ENCODE data around the gene TBC1D22A. TPM values are rescaled to one million over a fixed set of nuclear protein-coding genes. Genes with fewer than 3 reads are reported as not detected.

TBC1D22A gene
- total RNA-seq, 4 donors from 2014 or later, result 31.2 to 111 (median 41.8) TPM

DNA sequence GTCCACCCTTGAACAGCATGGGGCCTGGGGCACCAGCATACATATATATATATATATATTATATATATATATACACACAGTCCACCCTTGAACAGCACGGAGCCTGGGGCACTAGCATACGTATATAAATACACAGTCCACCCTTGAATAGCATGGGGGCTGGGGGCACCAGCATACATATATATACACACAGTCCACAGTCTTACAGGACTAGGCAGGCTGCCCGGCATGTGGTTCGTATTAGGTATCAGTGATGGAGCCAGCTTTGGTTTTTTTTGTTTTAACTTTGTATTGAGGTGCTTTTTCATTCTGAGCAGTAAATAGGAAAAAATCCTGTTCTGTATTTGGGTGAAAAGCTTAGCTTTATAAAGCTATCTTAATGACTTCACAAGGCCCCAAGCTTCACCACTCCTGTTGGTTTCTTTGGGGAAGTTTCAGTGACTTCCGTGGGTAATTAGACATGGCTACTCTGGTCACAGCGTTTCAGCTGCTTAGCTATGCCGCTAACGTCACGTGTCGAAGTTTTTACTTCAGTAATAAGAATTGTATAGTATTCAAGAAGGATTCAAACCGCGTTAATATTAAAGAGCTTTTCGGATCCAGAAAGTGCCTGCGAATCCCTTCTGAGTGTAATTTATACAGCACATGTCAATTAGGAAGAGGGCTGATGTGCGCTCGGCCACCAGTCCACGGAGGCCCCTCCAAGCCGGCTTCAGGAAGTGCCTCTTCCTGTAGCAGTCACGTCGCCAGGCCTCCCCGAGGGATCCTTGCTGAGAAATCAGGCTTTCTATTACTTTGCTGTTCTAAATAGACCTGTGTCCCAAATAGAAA lies 179.7 kb downstream of the TBC1D22A start:
- in situ Hi-C loops (cut with MboI; ENCODE audit: low pct_ligation_motif_present in 1 of 4, low pct_unique_long_range_greater_than_20kb in 1 of 4, low sequenced_read_pairs in 3 of 4), result no loop called here
- WGBS, 2 donors (ENCODE audit: low coverage in 1 of 2), result 78 to 82% methylated on average over 14 to 21 of the region's 21 CpGs
- Histone ChIP-seq H3K27ac (peak overlapping the region in 3 of 4 donors; percentile 20 to 44 (median 30)), H3K4me1 (peaks cover 0 to 2% (median 0%) of the 10 kb centered on the region in 4 donors), H3K36me3 (no peaks in the 10 kb centered on the region), H3K4me3 (no peak overlapping the region), H3K27me3 (no peaks in the 10 kb centered on the region), H3K9me3 (no peaks in the 10 kb centered on the region)
- no peak for DNase-seq
- TF ChIP-seq POLR2A (IDR thresholded peaks at IDR 0.05) (no peak), POLR2AphosphoS5 (IDR thresholded peaks at IDR 0.05) (no peak), EP300 (IDR thresholded peaks at IDR 0.05; ENCODE audit: low read depth) (no peak)
- TF ChIP-seq, protein P1, sequence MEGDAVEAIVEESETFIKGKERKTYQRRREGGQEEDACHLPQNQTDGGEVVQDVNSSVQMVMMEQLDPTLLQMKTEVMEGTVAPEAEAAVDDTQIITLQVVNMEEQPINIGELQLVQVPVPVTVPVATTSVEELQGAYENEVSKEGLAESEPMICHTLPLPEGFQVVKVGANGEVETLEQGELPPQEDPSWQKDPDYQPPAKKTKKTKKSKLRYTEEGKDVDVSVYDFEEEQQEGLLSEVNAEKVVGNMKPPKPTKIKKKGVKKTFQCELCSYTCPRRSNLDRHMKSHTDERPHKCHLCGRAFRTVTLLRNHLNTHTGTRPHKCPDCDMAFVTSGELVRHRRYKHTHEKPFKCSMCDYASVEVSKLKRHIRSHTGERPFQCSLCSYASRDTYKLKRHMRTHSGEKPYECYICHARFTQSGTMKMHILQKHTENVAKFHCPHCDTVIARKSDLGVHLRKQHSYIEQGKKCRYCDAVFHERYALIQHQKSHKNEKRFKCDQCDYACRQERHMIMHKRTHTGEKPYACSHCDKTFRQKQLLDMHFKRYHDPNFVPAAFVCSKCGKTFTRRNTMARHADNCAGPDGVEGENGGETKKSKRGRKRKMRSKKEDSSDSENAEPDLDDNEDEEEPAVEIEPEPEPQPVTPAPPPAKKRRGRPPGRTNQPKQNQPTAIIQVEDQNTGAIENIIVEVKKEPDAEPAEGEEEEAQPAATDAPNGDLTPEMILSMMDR (IDR thresholded peaks at IDR 0.05), result no peak
- intact Hi-C loops (cut with DNase I; ENCODE audit: low total_unique reads), result no loop called here

DNA sequence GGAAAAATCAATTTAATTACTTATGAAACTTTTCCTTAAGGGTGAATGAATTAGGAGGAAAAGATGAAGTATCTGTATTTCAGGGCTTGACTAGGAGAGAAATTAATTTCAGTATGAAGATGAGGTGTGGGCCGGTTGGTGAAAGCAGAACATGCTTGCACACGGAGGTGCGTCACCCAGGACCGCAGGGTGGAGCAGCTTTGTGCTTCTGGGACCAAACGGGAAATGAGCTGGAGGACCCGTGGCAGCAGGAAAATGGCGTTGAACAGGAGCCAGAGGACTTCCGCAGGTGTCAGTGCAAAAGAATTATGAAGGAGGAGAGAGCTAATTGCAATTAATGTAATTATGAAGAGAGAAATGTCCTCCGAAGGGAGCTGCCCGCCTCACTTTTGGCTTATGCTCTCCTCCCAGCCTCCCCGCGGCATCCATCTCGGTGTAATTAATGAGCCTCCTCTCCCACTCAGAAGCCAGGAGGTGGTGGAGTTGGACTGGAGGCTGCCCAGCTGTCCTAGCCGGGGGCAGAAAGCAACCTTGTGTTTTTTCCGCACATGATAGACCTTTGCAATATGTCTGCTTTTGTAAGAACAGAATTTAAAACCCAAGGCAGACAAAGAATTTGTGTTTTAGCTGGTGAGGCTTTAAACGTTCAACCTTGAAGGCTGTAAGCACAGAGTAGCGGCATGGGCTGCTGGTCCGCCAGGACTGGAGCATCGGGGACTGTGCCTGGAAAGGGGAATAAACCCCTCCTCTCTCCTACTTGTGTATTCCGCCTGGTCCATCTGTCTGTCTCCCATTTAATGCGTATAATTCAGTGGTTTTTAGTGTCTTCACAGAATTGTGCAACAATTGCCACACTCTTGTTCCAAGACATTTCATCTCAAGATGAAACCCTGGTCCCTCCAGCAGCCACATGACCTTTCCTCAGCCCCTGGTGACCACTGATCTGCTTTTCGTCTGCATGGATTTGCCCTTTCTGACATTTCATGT lies 180.6 kb downstream of the TBC1D22A start:
- Histone ChIP-seq H3K4me1 (no peaks in the 10 kb centered on the region), H3K4me3 (no peak overlapping the region), H3K27ac (peak overlapping the region; percentile 20 to 44 (median 26)), H3K36me3 (no peaks in the 10 kb centered on the region), H3K9me3 (no peaks in the 10 kb centered on the region), H3K27me3 (no peaks in the 10 kb centered on the region)
- DNase-seq, result no peak
- WGBS, 2 donors (ENCODE audit: low coverage in 1 of 2), result 88 to 89% methylated on average over 15 to 22 of the region's 22 CpGs
- in situ Hi-C loops (cut with MboI; ENCODE audit: low pct_ligation_motif_present in 1 of 4, low pct_unique_long_range_greater_than_20kb in 1 of 4, low sequenced_read_pairs in 3 of 4), result no loop called here
- TF ChIP-seq POLR2AphosphoS5 (IDR thresholded peaks at IDR 0.05) (no peak), EP300 (IDR thresholded peaks at IDR 0.05; ENCODE audit: low read depth) (no peak), POLR2A (IDR thresholded peaks at IDR 0.05) (no peak)
- TF ChIP-seq, protein P1 (IDR thresholded peaks at IDR 0.05), result no peak
- intact Hi-C loops (cut with DNase I; ENCODE audit: low total_unique reads), result no loop called here

DNA sequence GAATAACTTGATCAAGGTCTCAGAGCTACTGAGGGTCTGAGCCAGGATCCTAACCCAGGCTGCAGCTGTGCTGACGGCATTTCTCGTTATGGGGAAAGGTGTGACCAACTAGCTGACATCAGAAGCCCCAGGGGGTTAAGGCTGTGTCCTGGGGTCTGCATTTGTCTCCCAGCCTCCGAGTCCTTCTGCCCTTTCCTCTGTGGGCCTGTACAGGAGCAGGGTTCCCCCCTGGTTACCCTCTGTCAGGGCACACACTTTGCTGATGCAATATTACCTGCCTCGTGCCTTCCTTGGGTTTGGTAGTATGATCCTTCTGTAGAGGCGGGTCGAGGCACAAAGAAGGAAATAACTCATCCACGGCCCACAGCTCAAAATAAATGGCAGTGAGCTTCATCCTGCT lies 183.0 kb downstream of the TBC1D22A start:
- DNase-seq, result no peak
- H3K4me1 ChIP-seq, result no peaks in the 10 kb centered on the region
- no peaks in the 10 kb centered on the region for H3K9me3 ChIP-seq
- intact Hi-C loops (cut with DNase I; ENCODE audit: low total_unique reads) (no loop called here), in situ Hi-C loops (cut with MboI; ENCODE audit: low pct_ligation_motif_present in 1 of 4, low pct_unique_long_range_greater_than_20kb in 1 of 4, low sequenced_read_pairs in 3 of 4) (no loop called here)
- no peak overlapping the region for H3K4me3 ChIP-seq
- no peak overlapping the region for H3K27ac ChIP-seq
- H3K36me3 ChIP-seq, result no peaks in the 10 kb centered on the region
- TF ChIP-seq, protein P1 (IDR thresholded peaks at IDR 0.05), result no peak
- no peak for TF ChIP-seq POLR2AphosphoS5 (IDR thresholded peaks at IDR 0.05)
- no peak for TF ChIP-seq EP300 (IDR thresholded peaks at IDR 0.05; ENCODE audit: low read depth)
- TF ChIP-seq POLR2A (IDR thresholded peaks at IDR 0.05), result no peak
- WGBS, 2 donors (ENCODE audit: low coverage in 1 of 2), result 92% methylated on average over 7 of the region's 7 CpGs; no CpG with 5 or more reads in 1 of the 2 donors
- no peaks in the 10 kb centered on the region for H3K27me3 ChIP-seq

All from transverse colon (tissue), 4 donors.